ENCODE data around the gene QDPR.
"Not testable (repeated sequence)": the region's sequence is repeated elsewhere in the genome, so short reads cannot be mapped to it uniquely, and the experiment has no call there.

QDPR gene

GRCh38 chr4:17511950-17512795 is at the start of gene QDPR:
QDPR (minus strand) TSS chr4:17512090; CDS start chr4:17512054, 36 bp downstream.
- DNase-seq (ENCODE audit: low read depth) = peak; percentile 38

GRCh38 chr4:17561195-17561909 is 49.5 kb upstream of the QDPR start:
- peak; percentile 49 for DNase-seq (ENCODE audit: low read depth)

GRCh38 chr4:17560065-17560673 is 48.3 kb upstream of the QDPR start:
- no peak for DNase-seq (ENCODE audit: low read depth)

GRCh38 chr4:17559709-17560048 is 47.8 kb upstream of the QDPR start:
- no peak for DNase-seq (ENCODE audit: low read depth)

GRCh38 chr4:17558941-17559708 is 47.2 kb upstream of the QDPR start:
- no peak for DNase-seq (ENCODE audit: low read depth)

- no peak for DNase-seq (ENCODE audit: low read depth)
These were observed 46.0 kb upstream of the QDPR start for GRCh38 chr4:17557880-17558279.

GRCh38 chr4:17556498-17556897 is 44.6 kb upstream of the QDPR start:
- no peak for DNase-seq (ENCODE audit: low read depth)

- no peak for DNase-seq (ENCODE audit: low read depth)
These were observed 42.7 kb upstream of the QDPR start for GRCh38 chr4:17554568-17554967.

GRCh38 chr4:17552427-17552826 is 40.5 kb upstream of the QDPR start:
- no peak for DNase-seq (ENCODE audit: low read depth)

GRCh38 chr4:17550549-17550948 is 38.7 kb upstream of the QDPR start:
- DNase-seq (ENCODE audit: low read depth) = no peak

GRCh38 chr4:17546678-17547077 is 34.8 kb upstream of the QDPR start:
- no peak for DNase-seq (ENCODE audit: low read depth)

- no peak for DNase-seq (ENCODE audit: low read depth)
These were observed 34.3 kb upstream of the QDPR start for GRCh38 chr4:17546222-17546621.

GRCh38 chr4:17545374-17546140 is 33.7 kb upstream of the QDPR start:
- DNase-seq (ENCODE audit: low read depth) = no peak

- DNase-seq (ENCODE audit: low read depth) = no peak
These were observed 32.9 kb upstream of the QDPR start for GRCh38 chr4:17544831-17545234.

- DNase-seq (ENCODE audit: low read depth) = no peak
These were observed 32.3 kb upstream of the QDPR start for GRCh38 chr4:17544205-17544604.

- DNase-seq (ENCODE audit: low read depth) = not testable (repeated sequence)
These were observed 25.2 kb upstream of the QDPR start for GRCh38 chr4:17537060-17537459.

- no peak for DNase-seq (ENCODE audit: low read depth)
These were observed 24.0 kb upstream of the QDPR start for GRCh38 chr4:17535906-17536305.

GRCh38 chr4:17535242-17535641 is 23.4 kb upstream of the QDPR start:
- DNase-seq (ENCODE audit: low read depth) = no peak

- DNase-seq (ENCODE audit: low read depth) = no peak
These were observed 22.8 kb upstream of the QDPR start for GRCh38 chr4:17534705-17535104.

- no peak for DNase-seq (ENCODE audit: low read depth)
These were observed 19.8 kb upstream of the QDPR start for GRCh38 chr4:17531538-17532285.
